Measurements from ENCODE around the gene SKIL.

Gene SKIL

DNA sequence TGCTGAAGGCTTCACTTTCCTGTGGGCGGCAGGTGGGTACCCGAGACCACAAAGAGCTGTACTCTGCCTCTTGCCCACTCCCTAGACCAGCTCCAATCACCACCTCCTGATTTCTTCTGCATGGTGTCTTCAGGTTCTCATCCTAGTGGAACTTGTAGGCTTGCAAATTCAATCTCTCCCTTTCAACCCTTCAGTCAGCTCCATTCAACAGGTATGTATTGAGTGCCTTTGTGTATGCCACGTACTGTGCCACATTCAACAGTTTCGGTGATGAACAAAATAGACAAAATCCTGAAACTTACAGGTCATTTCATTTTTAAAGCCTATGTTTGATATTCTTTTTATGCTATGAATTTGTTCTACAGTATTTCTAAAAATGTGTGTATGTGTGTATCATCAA, 55.8 kb downstream of the SKIL start:
- DNase-seq = no peak

- peak; percentile 19 for DNase-seq
Measured at GRCh38 chr3:170414202-170414663, 56.7 kb downstream of the SKIL start.

DNA sequence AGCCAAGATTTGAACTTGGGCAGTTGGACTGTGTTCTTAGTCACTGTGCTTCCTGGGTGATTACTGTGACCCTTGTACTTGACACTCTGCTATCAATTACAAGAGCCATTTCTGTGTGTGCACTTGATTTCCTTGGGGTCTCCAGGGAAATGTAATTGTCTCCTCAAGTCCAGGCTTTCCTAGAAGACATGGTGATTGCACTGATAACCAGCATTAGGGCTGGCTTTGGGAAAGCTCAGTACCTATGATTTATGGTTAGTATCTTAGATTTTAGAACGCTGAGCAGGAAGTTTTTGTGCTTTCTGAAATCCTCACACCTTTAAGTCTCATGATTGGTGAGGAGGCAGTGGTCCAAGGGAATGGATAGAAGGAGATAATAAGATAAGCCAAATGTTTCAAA, 59.6 kb downstream of the SKIL start:
- DNase-seq = no peak

DNA sequence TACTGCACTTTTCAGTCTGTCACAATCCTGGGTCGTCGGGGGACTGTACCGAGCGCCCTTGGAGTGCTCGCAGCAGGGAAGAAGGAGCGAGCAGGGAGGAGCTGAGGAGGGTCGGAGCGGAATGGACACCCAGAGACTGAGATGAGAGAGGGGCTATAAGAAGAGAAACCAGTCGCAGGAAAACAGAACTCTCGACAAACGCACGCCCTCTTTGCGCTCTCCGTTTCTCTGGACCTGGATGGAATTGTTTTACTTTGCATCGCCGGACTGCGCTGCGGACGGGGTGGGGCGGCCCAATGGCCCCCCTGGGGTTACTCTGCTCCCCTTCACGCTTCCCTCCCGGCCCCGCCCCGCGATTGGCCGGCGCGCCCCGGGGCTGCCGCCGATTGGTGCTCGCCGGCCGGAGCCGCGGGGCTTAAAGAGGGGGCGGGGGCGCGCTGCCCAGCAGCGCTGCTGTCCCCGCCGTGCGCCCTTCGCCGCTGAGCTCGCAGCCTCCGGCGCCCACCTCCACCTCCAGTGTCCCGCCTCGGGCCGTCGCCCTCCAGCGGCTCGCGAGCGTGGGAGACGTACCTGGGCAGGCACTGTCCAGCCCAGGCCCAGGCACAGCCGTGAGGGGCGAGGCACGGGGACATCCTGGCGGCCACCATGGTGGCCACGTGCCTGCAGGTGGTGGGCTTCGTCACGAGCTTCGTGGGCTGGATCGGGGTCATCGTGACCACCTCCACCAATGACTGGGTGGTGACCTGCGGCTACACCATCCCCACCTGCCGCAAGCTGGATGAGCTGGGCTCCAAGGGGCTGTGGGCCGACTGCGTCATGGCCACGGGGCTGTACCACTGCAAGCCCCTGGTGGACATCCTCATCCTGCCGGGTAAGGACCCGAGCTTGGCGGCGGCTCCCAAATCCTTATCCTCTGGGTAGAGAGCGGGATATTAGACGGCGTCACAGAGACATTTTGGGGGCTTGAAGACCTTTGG, 61.2 kb downstream of the SKIL start, which contains the start of gene CLDN11:
CLDN11 (plus strand) TSS at position 447 of the 977 bp plus-strand sequence; CDS start at position 646, 199 bp downstream.
- DNase-seq = no peak

GRCh38 chr3:170419557-170420087, 62.1 kb downstream of the SKIL start:
- no peak for DNase-seq

GRCh38 chr3:170420307-170420821, 62.8 kb downstream of the SKIL start:
- DNase-seq = no peak

DNA sequence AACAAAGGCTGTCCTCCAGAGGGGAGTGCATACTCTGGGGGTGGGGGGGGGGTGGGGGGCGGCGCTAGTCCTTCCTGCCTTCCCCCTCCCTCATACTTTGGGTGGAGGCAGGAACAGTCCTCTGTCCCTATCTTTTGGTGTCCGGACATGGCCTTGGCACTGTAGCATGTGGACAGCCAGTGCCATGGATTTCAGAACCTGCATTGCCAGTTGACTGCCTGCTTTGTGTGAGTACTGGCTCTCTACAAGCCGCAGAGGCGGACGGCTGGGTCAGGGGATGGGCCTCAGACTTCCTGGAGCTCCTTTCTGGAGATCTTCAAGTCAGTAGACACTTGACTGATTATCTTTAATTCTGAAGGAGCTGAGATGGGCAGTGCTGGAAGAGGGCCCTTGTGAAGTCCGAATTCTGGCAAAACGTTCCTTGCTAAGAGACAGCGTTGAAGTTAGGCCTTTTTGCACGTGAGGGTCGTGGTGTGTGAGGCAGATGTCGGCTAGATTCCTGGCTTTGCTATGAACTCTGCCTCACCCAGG, 63.7 kb downstream of the SKIL start:
- no peak for DNase-seq

DNA sequence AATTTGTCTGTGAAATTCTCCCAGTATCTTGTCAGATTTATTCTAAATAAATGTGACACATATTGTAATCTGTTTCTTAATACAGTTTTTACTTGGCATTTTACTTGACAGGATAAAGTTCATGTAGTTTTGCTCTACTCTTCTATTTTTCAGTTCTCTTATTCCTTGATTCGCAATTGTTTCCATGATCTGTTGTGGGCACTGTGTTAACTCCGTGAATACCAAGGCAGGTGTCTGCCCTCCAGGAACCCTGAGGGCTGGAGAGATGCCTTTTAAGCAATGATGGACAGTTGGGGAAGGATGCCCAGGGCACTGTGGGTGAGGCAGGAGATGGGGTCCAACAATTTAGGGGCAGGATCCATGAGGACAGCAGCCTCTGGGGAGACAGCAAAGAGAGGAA, 64.2 kb downstream of the SKIL start:
- DNase-seq = no peak

- DNase-seq = no peak
Measured at GRCh38 chr3:170423001-170423615, 65.6 kb downstream of the SKIL start.

DNA sequence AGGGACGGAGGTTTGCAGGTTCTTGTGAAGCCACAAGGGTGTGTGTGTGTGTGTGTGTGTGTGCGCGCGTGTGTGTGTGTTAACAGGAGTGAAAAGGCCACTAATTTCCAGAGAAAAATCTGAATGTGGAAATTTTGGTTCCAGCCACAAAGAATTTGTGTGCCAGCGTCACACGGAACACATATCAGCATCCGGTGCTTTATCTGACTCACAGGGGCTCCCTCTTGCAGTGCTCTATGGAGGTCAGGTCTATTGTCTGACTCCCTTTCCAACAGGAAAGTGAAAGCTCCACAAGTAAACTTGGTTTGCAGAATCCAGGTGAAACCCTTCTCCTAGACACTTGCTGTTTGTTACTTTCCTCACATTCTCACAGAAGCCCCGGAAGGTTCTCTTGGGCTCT, 67.4 kb downstream of the SKIL start:
- no peak for DNase-seq

DNA sequence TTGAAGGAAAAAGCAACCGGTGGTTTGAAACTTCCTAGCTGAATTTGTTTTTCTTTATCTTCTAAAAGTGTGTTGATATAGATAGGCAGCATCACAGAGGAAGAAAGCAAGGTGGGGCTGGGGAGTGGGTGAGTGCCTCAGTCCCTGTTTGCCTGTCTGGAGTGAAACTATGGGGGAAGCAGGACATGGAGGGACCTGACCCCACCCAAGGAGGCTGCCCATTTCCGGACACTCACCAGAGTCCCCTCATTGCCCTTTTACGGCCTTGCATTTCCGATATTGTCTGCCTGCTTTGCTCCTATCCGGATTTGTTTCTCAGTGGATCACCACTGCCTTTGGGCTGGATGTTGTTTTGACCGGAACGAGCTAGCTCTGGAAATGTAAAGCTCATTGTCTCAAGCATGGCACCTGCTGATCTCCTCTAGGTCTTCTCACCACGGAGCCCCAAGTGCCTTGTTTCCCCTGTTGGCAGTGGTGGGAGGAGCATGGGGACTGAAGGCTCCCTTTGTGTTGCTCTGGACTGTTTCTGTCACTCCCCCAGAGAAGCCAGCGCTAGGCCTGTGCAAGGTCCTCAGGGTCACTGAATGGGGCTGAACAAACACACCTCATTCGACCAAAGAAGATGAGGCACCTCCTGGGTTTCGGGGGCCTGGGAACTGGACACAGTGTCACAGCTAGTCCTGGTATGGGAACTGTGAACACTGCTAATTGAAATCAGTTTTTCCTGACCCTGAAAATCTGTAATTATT, 68.2 kb downstream of the SKIL start:
- DNase-seq = no peak

DNA sequence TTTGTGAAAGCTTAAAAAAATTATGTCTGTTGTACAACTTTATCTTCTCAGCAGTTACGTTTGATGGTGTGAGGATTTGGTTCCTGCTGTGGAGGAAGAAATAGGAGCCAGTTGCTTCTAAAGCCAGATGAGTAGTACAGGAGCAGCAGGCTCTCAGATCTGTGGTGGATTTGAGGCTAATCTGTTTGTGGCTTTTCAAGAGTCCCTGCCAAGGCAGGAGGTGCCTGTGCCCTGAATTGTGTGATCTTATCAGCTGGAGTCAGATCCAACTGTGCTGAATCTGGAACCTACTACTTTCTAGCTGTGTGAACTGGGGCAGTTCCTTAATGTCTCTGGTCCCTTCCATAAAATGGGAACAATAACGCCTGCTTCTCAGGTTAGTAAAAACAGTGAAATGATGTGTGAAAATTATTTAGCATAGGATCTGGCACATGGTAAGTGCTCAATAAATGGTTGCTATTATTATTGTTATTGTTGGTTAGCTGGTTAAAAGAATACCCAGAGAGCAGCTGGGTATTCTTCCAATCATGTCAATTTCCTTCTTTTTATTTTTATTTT, 68.8 kb downstream of the SKIL start:
- DNase-seq = no peak

GRCh38 chr3:170428095-170428494, 70.6 kb downstream of the SKIL start:
- no peak for DNase-seq

DNA sequence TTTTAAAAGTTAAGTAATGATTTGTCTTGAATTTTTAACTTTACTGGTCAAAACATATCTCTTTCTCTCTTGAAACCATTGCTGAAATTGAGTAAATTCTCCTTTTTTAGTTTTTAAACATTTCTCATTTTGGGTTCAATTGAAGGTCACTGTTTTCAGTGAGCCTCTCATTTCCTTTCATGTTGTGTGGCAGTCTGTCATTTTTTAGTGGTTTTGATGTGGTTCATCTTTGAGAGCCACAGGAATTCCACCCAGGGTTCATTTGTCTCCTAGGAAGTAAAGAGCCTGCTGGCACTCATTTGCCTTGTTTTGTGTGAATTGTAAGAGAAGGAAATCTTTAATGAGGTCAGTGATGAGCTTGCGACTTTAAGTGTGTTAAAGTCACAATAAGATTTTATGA, 71.5 kb downstream of the SKIL start:
- no peak for DNase-seq

DNA sequence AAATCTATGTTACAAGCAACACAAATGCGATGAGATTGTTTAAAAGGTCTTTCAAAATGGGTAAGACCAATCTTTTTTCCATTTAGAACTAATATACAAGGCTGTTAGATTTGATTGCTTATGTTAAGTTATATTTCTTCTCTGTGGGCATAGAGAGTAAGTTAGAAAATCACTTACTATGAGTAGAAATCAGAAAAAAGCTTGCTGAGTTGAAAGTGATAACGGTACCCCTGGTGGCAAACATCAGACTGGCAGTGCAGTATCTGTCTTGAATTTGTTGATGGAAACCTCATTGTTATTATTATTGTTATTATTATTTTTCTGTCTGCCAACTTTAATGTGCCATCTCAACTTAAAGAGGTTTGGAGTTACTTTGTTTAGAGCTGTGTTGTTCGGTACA, 73.5 kb downstream of the SKIL start:
- DNase-seq = no peak

DNA sequence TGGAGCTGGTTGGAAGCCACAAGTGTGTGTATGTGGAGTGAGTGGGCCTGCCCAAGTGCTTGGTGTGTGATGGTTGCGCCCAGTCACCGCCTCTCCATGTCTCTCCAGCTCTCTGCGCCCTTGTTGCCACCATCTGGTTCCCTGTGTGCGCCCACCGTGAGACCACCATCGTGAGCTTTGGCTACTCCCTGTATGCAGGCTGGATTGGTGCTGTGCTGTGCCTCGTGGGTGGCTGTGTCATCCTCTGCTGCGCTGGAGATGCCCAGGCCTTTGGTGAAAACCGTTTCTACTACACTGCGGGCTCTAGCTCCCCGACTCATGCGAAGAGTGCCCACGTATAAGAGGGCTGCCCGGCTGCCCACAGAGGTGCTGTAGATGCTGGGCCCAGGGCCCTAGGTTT, 74.9 kb downstream of the SKIL start:
- no peak for DNase-seq

GRCh38 chr3:170436697-170437096, 79.2 kb downstream of the SKIL start:
- no peak for DNase-seq

- no peak for DNase-seq
Measured at GRCh38 chr3:170437176-170437575, 79.7 kb downstream of the SKIL start.

DNA sequence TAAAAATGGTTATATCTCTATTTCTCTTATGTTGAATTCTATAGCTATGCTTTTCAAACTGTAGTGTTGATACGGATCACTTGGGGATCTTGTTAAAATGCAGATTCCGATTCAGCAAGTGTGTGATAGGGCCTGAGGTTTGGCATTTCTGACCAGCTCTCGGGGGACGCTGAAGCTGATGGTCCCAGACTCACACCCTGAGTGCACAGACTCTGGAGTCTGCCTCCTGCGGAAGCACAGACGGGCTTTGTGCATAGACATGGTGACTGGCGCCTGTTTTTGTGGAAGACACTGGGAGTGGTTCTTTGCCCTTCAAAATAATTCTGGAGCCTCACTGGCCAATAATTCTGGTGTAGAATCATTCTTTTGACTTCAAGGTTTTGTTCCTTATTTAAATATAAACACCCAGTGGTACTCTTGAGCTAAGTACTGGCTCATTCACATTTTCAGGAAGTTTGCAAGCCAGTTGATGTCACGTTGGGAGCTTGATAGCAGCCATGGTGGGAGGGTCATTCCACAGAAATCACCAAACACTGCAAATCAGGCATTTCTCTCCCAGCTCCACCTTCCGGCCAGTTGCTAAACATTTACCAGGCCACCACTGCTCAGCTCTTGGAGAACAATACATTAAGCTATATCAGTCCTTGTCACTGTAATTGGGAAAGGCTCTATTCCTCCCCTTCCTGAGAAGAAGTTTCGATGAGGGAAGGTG, 80.3 kb downstream of the SKIL start:
- DNase-seq = no peak

GRCh38 chr3:170438836-170439235, 81.3 kb downstream of the SKIL start:
- no peak for DNase-seq

DNA sequence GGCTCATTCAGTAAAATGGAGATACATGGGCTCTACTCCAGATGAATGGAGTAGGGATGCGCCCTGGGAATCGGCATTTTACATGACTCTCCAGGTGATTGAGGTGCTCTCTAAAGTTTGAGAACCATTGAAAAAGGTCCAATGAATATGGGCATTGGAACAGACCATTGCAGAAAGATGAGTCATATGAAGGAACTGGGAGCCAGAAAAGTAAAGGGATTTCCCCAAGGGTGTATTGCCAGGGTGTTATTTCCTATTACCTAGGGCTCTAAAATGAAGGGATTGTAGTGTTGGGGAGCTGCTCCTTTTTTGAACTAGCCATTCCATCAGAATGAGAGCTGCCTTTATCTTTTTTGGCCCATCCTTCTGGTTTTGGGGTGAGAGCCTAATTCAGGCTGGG, 82.8 kb downstream of the SKIL start:
- no peak for DNase-seq

- DNase-seq = no peak
Measured at GRCh38 chr3:170441412-170441811, 83.9 kb downstream of the SKIL start.
